ENCODE results near the gene DGKI.

The DGKI gene

DNA sequence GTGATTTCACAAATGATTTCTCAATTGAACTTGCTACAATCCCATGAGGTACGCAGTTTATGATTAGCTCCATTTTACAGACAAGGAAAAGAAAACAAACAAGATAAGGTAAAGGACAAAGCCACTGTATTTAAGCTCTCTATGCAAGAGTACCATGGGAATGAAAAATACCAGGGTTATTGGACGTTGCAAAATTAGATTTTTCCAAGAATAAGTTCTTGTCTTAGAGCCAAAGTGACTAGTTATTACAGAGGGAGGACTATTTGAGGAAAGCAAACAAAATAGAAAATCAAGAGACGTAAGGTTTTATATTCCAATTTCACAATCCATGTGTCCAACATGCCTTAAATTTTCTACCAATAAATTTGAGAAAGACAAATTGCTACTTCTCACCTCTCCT, 405.3 kb downstream of the DGKI start:
- Histone ChIP-seq H4K8ac (ENCODE audit: low read depth, low read length) (no peak overlapping the region), H3K9me3 (replicated peaks in 1 of 2; ENCODE audit: control insufficient read depth in 2 of 2, insufficient read depth in 1 of 2, low read depth in 1 of 2, low read length in 2 of 2) (peaks cover 0 to 7% of the 10 kb centered on the region in 2 donors), H3K23ac (ENCODE audit: low read depth, low read length, poor library complexity) (no peak overlapping the region), H3K27me3 (ENCODE audit: control insufficient read depth in 3 of 3, insufficient read depth in 3 of 3, low read depth in 1 of 3, low read length in 3 of 3) (no peaks in the 10 kb centered on the region), H3K27ac (replicated peaks; ENCODE audit: low read length) (no peak overlapping the region), H3K4me1 (ENCODE audit: control insufficient read depth in 2 of 2, insufficient read depth in 1 of 2, low read depth in 1 of 2, low read length in 2 of 2) (no peaks in the 10 kb centered on the region), H3K36me3 (replicated peaks in 1 of 2; ENCODE audit: control insufficient read depth in 2 of 2, insufficient read depth in 2 of 2, low read length in 2 of 2) (no peaks in the 10 kb centered on the region), H4K91ac (ENCODE audit: low read depth, low read length, poor library complexity) (no peak overlapping the region), H2AK5ac (ENCODE audit: low read depth, low read length) (no peak overlapping the region), H3K4me2 (ENCODE audit: insufficient read depth, low read length, poor library complexity, severe bottlenecking) (no peak overlapping the region), H2BK12ac (ENCODE audit: low read length) (no peak overlapping the region), H3K79me1 (ENCODE audit: low read depth, low read length) (no peaks in the 10 kb centered on the region), H3K14ac (ENCODE audit: low read length) (no peak overlapping the region), H2BK120ac (ENCODE audit: low read depth, low read length) (no peak overlapping the region), H3K4me3 (ENCODE audit: low read length in 2 of 2) (no peak overlapping the region), H3K9ac (ENCODE audit: low read depth, low read length, poor library complexity) (no peak overlapping the region), H3K4ac (ENCODE audit: low read length) (no peak overlapping the region), H2AFZ (ENCODE audit: low read length) (no peak overlapping the region), H2BK5ac (ENCODE audit: low read length) (no peak overlapping the region), H3K18ac (ENCODE audit: low read length) (no peak overlapping the region), H2BK15ac (ENCODE audit: low read length) (no peak overlapping the region)
- WGBS, 2 donors (ENCODE audit: extremely low coverage in 2 of 2, insufficient read length in 2 of 2, insufficient replicate concordance in 1 of 2) = no CpG with 5 or more reads among the region's 3 CpGs
- DNase-seq (ENCODE audit: low spot score) = no peak

DNA sequence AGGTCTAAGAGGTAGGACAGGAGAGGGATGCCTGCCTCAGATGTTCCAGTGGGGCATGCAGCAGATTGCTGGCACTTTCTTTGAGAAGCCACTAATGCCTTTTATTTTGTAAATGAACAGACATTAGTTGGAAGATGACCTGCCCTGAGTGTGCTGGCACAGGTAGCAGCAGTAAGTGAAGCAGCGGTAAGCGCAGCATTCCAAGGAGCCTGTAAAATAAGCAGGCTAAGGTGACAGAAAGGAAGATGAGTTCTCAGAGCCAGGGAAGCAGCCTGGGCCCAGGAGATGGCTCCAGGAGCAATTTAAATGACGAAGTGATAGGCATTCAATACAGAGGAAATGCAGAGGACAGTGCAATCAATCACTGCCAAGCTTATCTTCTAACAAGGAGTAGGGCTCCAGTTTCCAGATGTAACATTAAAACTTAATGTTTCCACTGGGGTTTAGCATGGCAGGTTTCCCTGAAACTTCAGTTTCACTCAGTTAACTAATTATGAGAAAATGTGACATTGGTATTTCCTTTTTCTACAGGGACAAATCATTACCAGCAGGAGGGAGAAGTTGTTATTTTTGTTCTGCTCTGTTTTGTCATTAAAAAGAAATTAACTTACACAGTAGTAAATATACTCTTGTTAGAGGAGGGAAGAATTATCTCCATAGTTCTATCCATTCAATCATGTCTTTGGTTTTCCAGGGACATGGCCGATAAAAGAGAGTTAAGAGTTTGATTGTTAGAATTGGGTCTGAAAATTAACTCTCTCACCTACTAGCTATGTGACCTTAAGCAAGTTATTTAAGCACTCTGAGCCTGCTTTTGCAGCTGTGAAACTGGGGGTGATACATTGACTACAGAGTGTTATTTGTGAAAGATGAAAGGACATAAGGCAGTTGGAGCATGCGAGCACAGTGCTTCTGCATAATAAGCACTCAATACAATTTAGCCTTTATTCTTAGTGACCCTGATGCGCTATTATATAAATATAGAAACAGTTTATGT, 406.6 kb downstream of the DGKI start:
- Histone ChIP-seq H3K9ac (ENCODE audit: low read depth, low read length, poor library complexity) (no peak overlapping the region), H2BK120ac (ENCODE audit: low read depth, low read length) (no peak overlapping the region), H3K9me3 (replicated peaks in 1 of 2; ENCODE audit: control insufficient read depth in 2 of 2, insufficient read depth in 1 of 2, low read depth in 1 of 2, low read length in 2 of 2) (peaks cover 0 to 7% of the 10 kb centered on the region in 2 donors), H2BK12ac (ENCODE audit: low read length) (no peak overlapping the region), H2BK15ac (ENCODE audit: low read length) (no peak overlapping the region), H4K8ac (ENCODE audit: low read depth, low read length) (no peak overlapping the region), H2BK5ac (ENCODE audit: low read length) (no peak overlapping the region), H2AFZ (ENCODE audit: low read length) (no peak overlapping the region), H3K79me1 (ENCODE audit: low read depth, low read length) (no peaks in the 10 kb centered on the region), H3K14ac (ENCODE audit: low read length) (no peak overlapping the region), H2AK5ac (ENCODE audit: low read depth, low read length) (no peak overlapping the region), H3K27ac (replicated peaks; ENCODE audit: low read length) (no peak overlapping the region), H3K4me2 (ENCODE audit: insufficient read depth, low read length, poor library complexity, severe bottlenecking) (no peak overlapping the region), H4K91ac (ENCODE audit: low read depth, low read length, poor library complexity) (no peak overlapping the region), H3K23ac (ENCODE audit: low read depth, low read length, poor library complexity) (no peak overlapping the region), H3K4ac (ENCODE audit: low read length) (no peak overlapping the region), H3K36me3 (replicated peaks in 1 of 2; ENCODE audit: control insufficient read depth in 2 of 2, insufficient read depth in 2 of 2, low read length in 2 of 2) (no peaks in the 10 kb centered on the region), H3K27me3 (ENCODE audit: control insufficient read depth in 3 of 3, insufficient read depth in 3 of 3, low read depth in 1 of 3, low read length in 3 of 3) (no peaks in the 10 kb centered on the region), H3K18ac (ENCODE audit: low read length) (no peak overlapping the region), H3K4me3 (ENCODE audit: low read length in 2 of 2) (no peak overlapping the region), H3K4me1 (ENCODE audit: control insufficient read depth in 2 of 2, insufficient read depth in 1 of 2, low read depth in 1 of 2, low read length in 2 of 2) (peaks cover 2 to 3% of the 10 kb centered on the region in 2 donors)
- DNase-seq (ENCODE audit: low spot score) = no peak
- no CpG with 5 or more reads among the region's 6 CpGs for WGBS, 2 donors (ENCODE audit: extremely low coverage in 2 of 2, insufficient read length in 2 of 2, insufficient replicate concordance in 1 of 2)

DNA sequence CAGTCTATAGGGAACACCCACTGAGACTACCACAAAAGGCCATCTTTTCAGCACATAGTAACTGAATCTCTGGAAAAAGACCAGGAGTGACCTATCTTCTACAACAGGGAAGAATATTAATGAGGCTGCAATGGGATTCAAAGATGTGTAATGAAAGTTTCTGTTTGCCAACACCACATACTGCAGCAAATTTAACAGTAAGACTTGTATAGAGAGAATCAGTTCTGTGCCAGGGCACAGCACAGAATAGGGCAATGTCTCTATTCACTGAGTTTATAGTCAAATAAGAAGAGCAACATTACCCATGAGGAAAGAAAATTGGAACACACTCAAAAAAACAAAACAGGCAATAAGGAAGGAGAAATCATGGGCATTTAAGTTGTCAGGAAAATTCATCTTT, 411.8 kb downstream of the DGKI start:
- H3K36me3 ChIP-seq (replicated peaks in 1 of 2; ENCODE audit: control insufficient read depth in 2 of 2, insufficient read depth in 2 of 2, low read length in 2 of 2) = no peaks in the 10 kb centered on the region
- H3K4me2 ChIP-seq (ENCODE audit: insufficient read depth, low read length, poor library complexity, severe bottlenecking) = no peak overlapping the region
- H3K4me3 ChIP-seq (ENCODE audit: low read length in 2 of 2) = no peak overlapping the region
- H3K14ac ChIP-seq (ENCODE audit: low read length) = no peak overlapping the region
- H3K9ac ChIP-seq (ENCODE audit: low read depth, low read length, poor library complexity) = no peak overlapping the region
- H2BK120ac ChIP-seq (ENCODE audit: low read depth, low read length) = no peak overlapping the region
- H2AK5ac ChIP-seq (ENCODE audit: low read depth, low read length) = no peak overlapping the region
- H2BK5ac ChIP-seq (ENCODE audit: low read length) = no peak overlapping the region
- H4K8ac ChIP-seq (ENCODE audit: low read depth, low read length) = no peak overlapping the region
- peaks cover 4 to 9% of the 10 kb centered on the region in 2 donors for H3K4me1 ChIP-seq (ENCODE audit: control insufficient read depth in 2 of 2, insufficient read depth in 1 of 2, low read depth in 1 of 2, low read length in 2 of 2)
- no peak overlapping the region for H3K27ac ChIP-seq (replicated peaks; ENCODE audit: low read length)
- H2BK15ac ChIP-seq (ENCODE audit: low read length) = no peak overlapping the region
- no peak overlapping the region for H3K23ac ChIP-seq (ENCODE audit: low read depth, low read length, poor library complexity)
- H3K9me3 ChIP-seq (replicated peaks in 1 of 2; ENCODE audit: control insufficient read depth in 2 of 2, insufficient read depth in 1 of 2, low read depth in 1 of 2, low read length in 2 of 2) = no peaks in the 10 kb centered on the region
- H2BK12ac ChIP-seq (ENCODE audit: low read length) = no peak overlapping the region
- no peak for DNase-seq (ENCODE audit: low spot score)
- no peaks in the 10 kb centered on the region for H3K27me3 ChIP-seq (ENCODE audit: control insufficient read depth in 3 of 3, insufficient read depth in 3 of 3, low read depth in 1 of 3, low read length in 3 of 3)
- H3K18ac ChIP-seq (ENCODE audit: low read length) = no peak overlapping the region
- H3K79me1 ChIP-seq (ENCODE audit: low read depth, low read length) = no peaks in the 10 kb centered on the region
- H2AFZ ChIP-seq (ENCODE audit: low read length) = no peak overlapping the region
- H4K91ac ChIP-seq (ENCODE audit: low read depth, low read length, poor library complexity) = no peak overlapping the region
- H3K4ac ChIP-seq (ENCODE audit: low read length) = no peak overlapping the region

DNA sequence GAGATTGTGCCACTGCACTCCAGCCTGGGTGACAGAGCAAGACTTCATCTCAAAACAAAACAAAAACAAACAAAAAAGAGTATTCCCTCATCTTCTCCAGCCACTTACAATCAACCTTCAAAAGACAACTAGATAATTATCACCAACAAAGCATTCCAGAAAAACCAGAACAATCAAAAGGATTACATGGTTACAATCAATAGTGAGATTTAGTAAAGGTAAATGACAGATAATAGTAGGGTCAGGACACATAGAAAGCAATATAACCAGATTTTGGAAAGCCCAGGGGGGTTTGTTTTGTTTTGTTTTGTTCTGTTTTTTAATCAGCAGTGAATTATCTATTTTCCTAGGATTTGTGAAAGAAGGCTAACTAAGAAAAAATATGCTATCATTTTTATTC, 412.2 kb downstream of the DGKI start:
- H2AK5ac ChIP-seq (ENCODE audit: low read depth, low read length) = no peak overlapping the region
- H3K4me3 ChIP-seq (ENCODE audit: low read length in 2 of 2) = no peak overlapping the region
- H4K91ac ChIP-seq (ENCODE audit: low read depth, low read length, poor library complexity) = no peak overlapping the region
- H3K27ac ChIP-seq (replicated peaks; ENCODE audit: low read length) = no peak overlapping the region
- no peak overlapping the region for H2BK12ac ChIP-seq (ENCODE audit: low read length)
- no peak for DNase-seq (ENCODE audit: low spot score)
- no peak overlapping the region for H2BK5ac ChIP-seq (ENCODE audit: low read length)
- H4K8ac ChIP-seq (ENCODE audit: low read depth, low read length) = no peak overlapping the region
- H3K79me1 ChIP-seq (ENCODE audit: low read depth, low read length) = no peaks in the 10 kb centered on the region
- no peak overlapping the region for H2BK15ac ChIP-seq (ENCODE audit: low read length)
- no peak overlapping the region for H2AFZ ChIP-seq (ENCODE audit: low read length)
- H3K4me1 ChIP-seq (ENCODE audit: control insufficient read depth in 2 of 2, insufficient read depth in 1 of 2, low read depth in 1 of 2, low read length in 2 of 2) = peaks cover 4 to 9% of the 10 kb centered on the region in 2 donors
- no peak overlapping the region for H2BK120ac ChIP-seq (ENCODE audit: low read depth, low read length)
- H3K9me3 ChIP-seq (replicated peaks in 1 of 2; ENCODE audit: control insufficient read depth in 2 of 2, insufficient read depth in 1 of 2, low read depth in 1 of 2, low read length in 2 of 2) = no peaks in the 10 kb centered on the region
- no peak overlapping the region for H3K4me2 ChIP-seq (ENCODE audit: insufficient read depth, low read length, poor library complexity, severe bottlenecking)
- no peak overlapping the region for H3K18ac ChIP-seq (ENCODE audit: low read length)
- H3K4ac ChIP-seq (ENCODE audit: low read length) = no peak overlapping the region
- H3K27me3 ChIP-seq (ENCODE audit: control insufficient read depth in 3 of 3, insufficient read depth in 3 of 3, low read depth in 1 of 3, low read length in 3 of 3) = no peaks in the 10 kb centered on the region
- no peak overlapping the region for H3K23ac ChIP-seq (ENCODE audit: low read depth, low read length, poor library complexity)
- H3K9ac ChIP-seq (ENCODE audit: low read depth, low read length, poor library complexity) = no peak overlapping the region
- no peak overlapping the region for H3K14ac ChIP-seq (ENCODE audit: low read length)
- H3K36me3 ChIP-seq (replicated peaks in 1 of 2; ENCODE audit: control insufficient read depth in 2 of 2, insufficient read depth in 2 of 2, low read length in 2 of 2) = no peaks in the 10 kb centered on the region

All from neuronal stem cell (in vitro differentiated cells).